Measurements from ENCODE around the gene SGK1.
"Not testable (repeated sequence)": the region's sequence is repeated elsewhere in the genome, so short reads cannot be mapped to it uniquely, and the experiment has no call there.

SGK1 gene

DNA sequence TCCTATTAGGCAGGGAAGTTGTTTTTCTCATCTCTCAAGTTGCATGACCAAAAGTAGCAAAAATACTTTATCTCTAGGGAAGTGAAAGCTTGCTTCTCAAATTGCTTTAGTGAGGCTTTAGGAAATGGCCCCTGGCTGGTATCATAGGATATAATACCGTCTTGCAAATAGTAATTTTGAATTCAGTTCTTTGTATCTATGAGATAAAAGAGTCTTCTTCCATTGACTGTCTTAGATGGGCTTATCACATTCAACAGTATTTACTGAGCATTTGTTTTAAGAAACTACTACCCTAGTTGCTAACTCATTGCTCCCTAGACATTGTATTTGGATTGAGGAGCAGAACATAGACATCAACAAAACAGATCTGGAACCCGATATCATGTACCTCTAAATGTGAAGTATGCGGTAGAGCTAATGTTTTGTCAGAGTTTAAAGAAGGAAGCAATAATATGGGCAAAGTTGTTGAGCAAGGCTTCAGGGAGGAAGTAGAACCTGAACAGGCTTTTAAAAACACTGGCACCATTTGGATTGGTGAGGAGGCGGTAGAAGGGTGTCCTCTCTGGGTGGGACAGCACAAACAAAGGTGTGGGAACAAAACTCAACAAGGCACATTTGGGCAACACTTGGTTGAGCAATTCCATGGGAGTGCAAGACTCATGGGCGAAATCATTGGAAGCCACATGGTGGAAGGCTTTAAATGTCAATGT lies 101.5 kb downstream of the SGK1 start:
- DNase-seq: no peak

DNA sequence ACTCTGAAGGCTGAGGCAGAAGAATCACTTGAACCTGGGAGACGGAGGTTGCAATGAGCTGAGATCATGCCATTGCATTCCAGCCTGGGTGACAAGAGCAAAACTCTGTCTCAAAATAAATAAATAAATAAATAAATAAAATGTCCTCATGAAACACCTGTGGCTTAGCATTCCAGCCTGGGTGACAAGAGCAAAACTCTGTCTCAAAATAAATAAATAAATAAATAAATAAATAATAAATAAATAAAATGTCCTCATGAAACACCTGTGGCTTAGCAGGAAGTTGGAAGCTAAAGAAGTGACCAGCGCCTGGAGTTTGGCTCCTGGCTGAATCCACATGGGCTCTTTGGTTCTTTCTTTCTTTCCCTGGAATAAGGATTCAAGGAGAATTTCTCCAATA lies 104.5 kb downstream of the SGK1 start:
- not testable (repeated sequence) for DNase-seq

DNA sequence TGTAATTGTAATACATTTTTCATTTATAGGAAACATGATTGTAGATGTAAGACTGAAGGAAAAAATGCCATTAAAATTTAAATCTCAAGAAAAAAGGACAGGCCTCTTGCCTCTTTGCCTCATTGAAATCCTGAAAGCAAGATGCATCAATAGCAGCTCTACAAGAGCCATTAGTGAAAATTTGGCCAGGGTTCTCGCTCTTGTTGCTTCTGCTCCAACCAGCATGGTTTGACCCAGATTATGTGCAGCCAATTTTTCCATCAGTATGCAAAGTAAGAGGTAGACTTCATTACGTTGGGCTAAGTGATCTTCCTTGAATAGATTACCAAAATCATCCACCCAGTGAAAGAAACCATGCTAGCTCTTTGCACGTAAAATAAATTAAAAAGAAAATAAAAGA lies 106.6 kb downstream of the SGK1 start:
- DNase-seq: no peak

DNA sequence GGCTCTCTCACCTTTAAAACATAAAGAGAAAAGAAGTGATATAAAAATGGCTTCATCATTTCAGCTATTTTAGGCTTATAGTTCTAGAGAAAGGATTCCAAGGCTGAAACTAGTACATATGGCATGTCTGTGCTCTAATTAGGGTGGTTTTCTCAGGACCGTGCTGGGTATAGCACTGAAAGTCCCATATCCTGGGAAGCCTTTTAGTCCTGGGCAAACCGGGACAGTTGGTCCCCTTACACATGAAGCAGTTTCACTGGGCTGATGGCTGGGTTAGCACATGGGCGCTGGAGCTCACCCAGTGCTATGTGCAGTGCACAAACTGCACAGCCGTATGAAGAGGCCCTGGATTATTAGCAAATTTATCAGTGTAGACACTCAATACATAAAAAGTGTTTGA lies 110.5 kb downstream of the SGK1 start:
- no peak for DNase-seq

DNA sequence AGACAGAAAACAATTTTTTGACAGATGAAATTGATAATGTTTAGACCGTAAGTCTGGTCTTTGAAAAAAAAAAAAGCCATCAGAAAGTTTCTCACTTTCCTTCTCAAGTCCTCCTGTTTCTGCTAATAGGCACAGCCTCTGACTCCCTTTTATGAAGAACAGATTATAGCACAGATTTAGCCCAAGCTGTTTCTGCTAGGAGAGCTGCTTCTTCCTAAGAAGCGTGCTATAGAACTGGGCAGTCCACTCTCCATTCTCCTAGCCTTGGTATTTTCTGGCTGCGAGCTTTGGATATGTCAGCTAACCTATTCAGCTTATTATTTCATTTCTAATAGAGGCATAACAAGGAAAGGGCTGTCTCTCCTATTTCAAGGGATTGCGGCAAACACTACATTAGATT lies 112.5 kb downstream of the SGK1 start:
- DNase-seq: no peak

DNA sequence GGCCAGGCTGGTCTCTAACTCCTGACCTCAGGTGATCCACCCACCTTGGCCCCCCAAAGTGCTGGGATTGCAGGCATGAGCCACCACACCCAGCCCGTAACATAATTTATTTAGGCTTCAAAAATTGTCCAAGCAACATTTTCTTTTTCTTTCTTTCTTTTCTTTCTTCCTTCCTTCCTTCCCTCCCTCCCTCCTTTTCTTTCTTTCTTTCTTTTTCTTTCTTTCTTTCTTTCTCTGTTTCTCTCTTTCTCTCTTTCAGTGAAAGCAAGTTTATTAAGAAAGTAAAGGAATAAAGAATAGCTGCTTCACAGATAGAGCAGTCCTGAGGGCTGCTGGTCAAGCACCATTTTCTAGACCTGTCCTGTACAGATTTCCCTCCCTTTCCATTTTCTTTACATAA lies 113.2 kb downstream of the SGK1 start:
- DNase-seq: not testable (repeated sequence)

DNA sequence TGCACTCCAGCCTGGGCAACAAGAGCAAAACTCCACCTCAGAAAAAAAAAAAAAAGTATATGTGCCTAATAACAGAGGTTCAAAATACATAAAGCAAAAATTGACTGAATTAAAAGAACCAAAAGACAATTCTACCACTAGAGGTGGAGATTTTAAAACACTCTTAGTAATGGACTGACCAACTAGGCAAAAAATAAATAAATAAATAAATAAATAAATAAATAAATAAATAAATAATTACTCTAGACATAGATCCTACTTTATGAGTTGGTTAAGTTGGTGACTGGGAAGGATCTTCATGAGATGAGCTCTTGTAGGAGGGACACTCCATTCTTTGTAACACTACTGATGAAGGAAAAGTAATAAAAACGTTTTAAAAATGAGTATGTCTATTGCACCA lies 113.9 kb downstream of the SGK1 start:
- no peak for DNase-seq

DNA sequence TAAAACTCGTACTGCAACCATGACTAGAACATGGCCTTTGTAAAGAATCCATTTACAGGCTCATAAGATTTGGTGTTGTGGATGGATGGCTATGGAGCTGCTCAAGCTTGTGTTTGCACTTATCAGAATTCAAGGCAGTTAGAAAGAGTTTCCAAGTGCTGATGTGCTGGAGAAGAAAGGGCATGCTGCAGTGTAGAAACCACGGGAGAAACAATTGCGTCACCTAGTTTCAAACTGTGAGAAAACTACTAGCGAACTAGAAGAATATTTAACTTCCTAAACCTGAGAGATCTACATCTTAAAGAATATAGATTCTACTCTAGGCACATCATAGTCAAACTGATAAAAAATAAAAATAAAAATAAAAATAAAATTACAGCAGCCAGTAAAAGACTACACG lies 116.2 kb downstream of the SGK1 start:
- no peak for DNase-seq

DNA sequence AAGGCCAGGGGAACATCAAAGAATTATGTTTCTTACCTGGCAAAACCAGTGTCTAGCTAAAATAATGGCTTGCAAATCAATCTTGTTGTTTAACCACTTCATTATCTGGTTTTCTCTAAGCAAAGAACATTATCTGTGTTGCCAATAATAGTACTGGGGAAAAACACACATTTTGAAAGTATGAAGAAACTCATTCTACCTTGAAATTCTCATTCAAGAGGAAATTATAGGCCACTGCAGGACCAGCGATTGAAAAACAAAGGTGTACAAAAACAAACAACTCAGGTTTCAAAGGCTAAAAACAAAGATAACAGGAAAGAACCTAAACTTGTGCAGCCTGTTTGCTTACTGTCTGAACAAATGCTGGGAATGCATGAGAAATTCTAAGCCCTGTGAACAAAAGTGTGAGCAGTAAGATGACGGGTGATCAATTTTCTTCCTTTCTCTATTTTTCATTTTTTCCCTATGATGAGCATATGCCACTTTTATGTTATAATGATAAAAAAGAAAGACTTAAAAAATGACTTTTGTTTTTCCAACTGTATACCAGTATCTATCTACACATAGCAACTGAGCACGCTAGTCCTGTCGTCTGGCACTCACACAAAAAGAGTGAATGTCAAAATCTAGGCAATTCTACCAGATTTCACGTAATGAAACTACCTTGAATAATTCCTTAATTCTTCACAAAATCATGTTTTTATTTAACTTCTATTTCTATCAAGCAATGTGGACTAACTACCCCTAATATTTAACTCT lies 117.9 kb downstream of the SGK1 start:
- DNase-seq: no peak

DNA sequence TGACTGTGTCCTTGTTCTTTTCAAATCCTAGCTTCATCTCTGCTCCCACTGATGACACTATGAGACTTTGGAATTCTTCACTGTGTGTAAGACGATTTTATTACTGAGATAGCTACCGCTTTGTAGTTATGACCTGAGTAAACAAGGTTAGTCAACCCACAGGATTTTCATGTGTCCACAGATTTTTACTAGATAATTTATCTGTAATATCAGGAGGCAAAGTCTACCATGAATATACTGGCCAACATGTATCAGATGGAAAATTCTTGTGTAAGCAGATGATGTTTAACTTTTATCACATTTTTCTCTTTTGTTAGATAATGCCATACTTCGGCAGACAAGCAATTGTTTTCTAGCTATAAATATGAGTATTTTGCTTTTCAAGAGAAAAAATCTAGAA lies 119.8 kb downstream of the SGK1 start:
- DNase-seq: no peak

DNA sequence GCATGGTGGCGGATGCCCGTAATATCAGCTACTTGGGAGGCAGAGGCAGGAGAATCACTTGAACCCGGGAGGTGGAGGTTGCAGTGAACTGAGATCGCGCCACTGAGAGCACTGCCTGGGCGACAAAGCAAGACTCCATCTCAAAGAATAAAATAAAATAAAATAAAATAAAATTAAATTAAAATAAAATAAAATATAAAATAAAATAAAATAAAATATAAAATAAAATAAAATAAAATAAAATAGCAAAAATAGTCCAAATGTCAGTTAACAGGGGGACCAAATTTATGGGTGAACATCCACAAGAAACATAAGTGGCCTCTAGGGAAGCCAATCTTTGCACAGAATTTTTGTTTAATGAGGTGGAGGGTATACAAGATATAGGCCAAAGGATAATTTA lies 120.2 kb downstream of the SGK1 start:
- DNase-seq: not testable (repeated sequence)

DNA sequence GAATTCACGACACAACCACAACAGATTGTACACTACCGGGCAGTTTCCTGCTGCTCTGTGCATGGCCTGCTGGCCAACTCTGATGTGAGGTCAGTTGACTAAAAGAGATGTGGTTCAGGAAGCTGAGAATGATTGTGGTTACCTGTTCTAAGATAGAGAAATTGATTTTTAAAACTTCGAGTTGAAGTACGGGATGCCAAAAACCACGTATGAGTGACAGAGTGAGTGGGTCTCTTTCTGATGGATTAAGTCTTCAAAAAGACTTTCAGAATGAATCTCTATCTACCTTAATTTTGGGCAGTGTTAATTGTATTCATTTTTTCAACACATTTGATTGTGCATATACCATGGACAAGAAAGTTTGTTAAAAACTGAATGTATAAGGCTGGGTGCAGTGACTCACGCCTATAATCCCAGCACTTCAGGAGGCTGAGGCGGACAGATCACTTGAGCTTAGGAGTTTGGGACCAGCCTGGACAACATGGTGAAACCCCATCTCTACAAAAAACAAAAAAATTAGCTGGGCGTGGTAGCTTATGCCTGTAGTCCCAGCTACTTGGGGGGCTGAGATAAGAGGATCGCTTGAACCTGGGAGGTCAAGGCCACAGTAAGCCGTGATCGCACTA lies 121.2 kb downstream of the SGK1 start:
- no peak for DNase-seq

DNA sequence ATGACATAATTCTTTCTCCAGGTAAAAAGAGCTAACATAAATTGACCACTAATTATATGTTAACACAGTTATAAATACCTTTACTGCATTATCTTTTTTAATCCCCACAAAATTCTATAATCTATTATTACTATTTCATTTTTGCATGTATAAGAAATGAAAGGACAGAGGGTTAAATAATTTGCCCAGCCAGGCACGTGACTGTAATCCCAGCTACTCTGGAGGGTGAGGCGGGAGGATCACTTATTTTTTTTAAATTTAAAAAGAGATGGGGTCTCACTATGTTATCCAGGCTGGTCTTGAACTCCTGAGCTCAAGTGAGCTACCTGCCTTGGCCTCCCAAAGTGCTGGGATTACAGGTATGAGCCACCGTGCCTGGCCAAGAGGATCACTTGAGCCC lies 121.9 kb downstream of the SGK1 start:
- no peak for DNase-seq

DNA sequence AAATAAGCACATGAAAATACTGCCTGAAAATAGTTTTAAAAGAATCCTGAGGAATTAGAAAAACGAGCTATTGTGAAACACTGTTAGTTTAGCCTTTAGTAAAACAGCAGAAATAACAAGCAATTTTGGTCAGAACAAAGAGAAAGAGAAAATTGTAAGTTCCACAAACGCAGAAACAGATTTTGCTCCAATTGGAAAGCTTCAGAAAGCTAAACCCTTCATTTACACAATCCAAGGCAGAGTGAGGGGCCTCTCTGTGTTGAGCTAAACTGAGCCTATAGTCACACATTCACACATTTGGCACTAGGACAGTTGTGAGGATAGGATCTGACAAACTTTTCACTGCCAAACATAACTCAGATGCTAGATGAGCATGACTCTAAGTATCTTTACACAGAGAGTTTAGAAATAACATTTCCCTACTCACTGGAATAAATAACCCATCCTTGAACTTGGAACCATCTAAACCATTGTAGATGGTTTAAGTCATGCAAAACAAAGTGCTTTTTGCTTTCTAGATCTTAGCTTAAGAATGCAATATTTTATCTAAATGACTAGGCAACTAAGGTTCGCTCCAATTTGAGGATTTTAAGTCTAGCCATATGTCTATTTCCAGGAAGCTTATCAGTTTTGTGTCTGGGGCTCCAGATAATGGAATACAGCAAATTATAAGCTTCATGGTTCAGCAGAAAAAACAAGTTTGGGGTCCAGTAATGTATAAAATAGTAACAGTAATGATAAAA lies 122.6 kb downstream of the SGK1 start:
- no peak for DNase-seq

DNA sequence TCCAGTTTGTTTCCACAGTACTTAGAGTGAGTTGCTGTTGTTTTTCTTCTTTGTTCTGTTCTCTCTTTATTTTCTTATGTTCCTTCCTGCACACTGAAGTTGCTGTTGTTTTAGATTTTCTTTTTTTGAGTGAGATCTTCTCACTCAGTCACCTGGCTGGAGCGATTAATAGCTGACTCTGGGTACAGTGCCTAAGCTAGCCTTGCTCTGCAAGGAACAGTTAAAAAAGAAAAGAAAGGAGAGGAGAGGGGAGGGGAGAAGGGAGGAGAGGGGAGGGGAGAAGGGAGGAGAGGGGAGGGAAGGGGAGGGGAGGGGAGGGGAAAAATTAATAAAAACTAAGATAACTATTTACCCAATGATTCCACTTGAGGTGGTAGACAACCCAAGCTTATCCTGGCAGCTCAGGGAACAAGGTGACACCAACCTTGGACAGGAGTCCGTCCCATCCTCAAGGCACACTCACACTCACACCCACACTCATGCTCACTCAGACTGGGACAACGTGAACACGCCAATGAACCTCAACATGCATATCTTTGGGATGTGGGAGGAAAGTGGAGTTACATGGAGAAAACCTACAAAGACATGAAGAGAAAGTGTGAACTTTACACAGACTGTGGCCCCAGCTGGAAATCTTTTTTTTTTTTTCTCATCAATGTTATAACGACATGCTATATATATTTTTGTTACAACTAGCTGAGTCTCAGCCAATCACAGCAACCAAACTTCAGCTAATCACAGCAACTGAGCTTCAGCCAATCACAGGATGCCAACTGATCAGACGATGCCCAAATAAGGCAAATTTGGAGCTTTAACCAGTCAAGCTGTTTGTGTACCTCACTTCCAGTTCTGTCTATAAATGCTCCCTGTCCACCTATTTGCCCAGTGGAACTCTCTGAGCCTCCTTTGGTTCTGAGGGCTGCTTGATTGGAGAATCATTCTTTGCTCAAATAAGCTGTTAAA lies 124.1 kb downstream of the SGK1 start:
- DNase-seq: no peak

DNA sequence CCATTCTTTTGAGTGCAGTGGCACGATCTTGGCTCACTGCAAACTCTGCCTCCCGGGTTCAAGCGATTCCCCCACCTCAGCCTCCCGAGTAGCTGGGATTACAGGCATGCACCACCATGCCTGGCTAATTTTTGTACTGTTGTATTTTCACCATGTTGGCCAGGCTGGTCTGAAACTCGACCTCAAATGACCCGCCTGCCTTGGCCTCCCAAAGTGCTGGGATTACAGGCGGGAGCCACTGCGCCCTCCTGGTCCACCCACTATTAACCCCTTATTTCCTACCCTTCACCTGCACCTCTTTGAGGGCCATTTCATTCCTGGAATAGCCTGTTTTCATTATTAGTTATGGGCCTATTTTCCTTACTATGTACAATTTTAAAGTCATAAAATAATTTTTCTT lies 125.3 kb downstream of the SGK1 start:
- not testable (repeated sequence) for DNase-seq

DNA sequence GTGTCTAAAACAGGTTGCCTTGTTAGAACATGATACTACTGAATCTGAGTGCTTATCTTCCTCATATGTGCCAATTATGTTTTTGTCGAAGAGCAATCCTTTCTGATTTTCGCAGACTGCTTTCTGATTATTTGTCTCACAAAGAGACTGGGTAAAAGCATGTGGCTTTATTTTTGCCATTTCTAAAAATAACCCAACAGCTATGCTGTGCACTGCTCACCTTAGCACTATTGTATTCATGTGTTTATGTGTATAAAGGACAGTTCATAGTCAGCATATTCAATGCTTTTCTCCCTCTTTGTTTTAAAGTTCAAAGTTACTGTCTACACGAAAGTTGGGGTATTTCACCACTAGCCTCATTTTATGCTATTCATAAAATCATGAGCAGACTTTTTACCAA lies 127.0 kb downstream of the SGK1 start:
- no peak for DNase-seq

DNA sequence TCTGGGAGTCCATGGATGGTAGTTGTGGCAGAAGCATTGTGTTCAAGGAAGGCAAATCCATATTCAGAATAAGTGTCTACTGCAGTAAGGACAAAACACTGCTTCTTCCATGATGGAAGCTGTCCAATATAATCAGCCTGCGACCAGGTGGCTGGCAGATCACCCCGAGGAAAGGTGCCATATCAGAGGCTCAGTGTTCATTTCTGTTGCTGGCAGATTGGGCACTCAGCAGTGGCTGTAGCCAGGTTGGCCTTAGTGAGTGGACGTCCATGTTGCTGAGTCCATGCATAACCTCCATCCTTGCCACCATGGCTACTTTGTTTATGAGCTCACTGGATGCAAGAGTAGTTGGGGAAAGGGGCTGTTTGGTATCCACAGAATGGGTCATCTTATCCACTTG lies 130.2 kb downstream of the SGK1 start:
- no peak for DNase-seq

DNA sequence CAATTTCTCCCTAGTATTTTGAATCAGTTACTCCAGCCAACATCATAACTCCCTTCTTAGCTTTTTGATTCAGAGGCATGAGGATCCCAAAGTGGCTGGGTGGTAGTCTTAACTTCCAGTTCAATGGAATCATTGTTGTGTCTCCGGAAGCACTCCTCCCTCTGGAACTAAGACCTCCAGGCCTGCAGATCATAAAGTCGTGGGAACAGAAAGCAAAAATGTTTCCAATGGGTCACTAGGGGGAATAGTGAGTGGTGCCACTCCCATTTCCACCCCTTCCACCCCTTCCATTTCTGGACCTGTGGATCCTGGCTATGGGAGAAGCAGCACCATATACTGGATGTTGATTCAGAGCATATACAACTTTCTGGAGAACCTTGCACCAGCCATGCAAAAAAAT lies 130.8 kb downstream of the SGK1 start:
- no peak for DNase-seq

DNA sequence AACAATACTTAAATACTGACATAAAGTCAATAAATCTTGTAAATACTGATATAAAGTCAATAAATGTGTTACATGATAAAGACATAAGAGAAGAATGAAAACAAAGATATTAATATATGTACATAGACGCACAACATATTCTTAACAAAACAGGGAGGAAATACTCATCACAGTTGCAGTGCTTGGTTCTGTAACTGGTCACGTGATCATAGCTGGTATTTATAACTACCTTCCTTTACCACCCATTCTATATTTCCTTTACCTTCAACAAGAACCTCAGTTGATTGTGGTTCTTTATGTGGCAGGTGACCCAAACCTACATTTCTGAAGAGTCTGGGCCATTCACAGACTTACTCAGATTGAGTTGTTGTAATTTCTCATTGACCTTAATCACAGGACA lies 131.6 kb downstream of the SGK1 start:
- DNase-seq: no peak

DNA sequence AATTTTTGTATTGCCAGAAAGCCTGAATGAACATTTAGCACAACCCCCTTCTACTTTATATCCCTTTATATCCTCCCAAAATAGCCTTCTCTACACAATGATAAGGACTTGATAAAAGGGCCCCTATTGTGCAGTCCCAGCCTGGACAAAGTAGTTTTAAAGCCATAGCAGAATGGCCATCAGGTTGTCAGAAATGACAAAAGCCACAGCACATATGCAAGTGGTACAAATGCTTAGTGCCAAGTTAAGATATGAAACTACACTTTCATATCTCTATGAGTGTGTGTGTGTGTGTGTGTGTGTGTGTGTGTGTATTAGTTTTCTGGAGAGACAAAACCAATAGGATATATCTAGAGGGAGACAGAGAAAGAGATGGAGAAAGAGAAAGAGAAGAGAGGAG lies 132.6 kb downstream of the SGK1 start:
- no peak for DNase-seq

DNA sequence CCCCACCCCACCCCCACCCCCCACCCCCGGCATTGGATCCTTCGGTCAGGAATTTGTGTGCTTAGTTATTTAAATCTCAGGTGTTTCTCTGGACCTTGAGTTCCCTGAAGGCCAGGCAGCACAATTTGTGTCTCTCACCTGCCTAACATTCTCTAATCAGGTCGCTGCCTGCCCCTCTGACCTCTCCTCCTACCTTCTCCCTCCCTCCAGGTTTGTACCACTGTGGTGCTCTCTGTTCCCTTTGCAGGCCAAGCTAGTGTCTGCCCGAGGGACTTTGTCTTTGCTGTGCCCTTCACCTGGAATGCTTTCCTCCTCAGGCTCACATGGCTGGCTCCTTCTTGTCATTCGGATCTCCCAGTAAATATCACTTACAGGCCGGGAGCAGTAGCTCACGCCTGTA lies 134.1 kb downstream of the SGK1 start:
- no peak for DNase-seq
